Activated B cell treated with CpG ODN at 0.5 μM for 24 hours (primary cell): ENCODE data around the gene DAPK1. TPM values are rescaled to one million over a fixed set of nuclear protein-coding genes. Genes with fewer than 3 reads are reported as not detected.

Experiments
- ATAC-seq: fragments of 200-7000 bp; cut with Tn5 transposase; one replicate; pipeline ENCODE4 v1.10.0; 2021; ENCODE audit warnings: low read depth, mild to moderate bottlenecking, moderate library complexity
- CTCF ChIA-PET: fragments of 350-600 bp; sonication (Branson Sonifier 250); formaldehyde crosslinking; loops from one replicate; lab custom pipeline; 2021; ENCODE audit warnings: antibody characterized with exemption; lab: Charles Lee
- POLR2A ChIA-PET: fragments of 350-600 bp; sonication (Branson Sonifier 250); formaldehyde crosslinking; loops from one replicate; lab custom pipeline; 2021; ENCODE audit warnings: antibody characterized with exemption; lab: Charles Lee
- DNase-seq: peaks from one replicate; pipeline ENCODE4 v3.0.0; 2022
- H3K27ac Mint-ChIP-seq: one replicate; pipeline ENCODE4 v1.8.0; 2020; ENCODE audit warnings: mixed read lengths
- H3K27me3 Mint-ChIP-seq: one replicate; pipeline ENCODE4 v1.8.0; 2021; ENCODE audit warnings: mixed read lengths
- H3K36me3 Mint-ChIP-seq: one replicate; pipeline ENCODE4 v1.8.0; 2021; ENCODE audit warnings: low read depth, mixed read lengths
- H3K4me1 Mint-ChIP-seq: one replicate; pipeline ENCODE4 v1.8.0; 2021; ENCODE audit warnings: mixed read lengths
- H3K4me3 Mint-ChIP-seq: one replicate; pipeline ENCODE4 v1.8.0; 2020; ENCODE audit warnings: mild to moderate bottlenecking, mixed read lengths
- H3K9me3 Mint-ChIP-seq: one replicate; pipeline ENCODE4 v1.8.0; 2020; ENCODE audit warnings: mixed read lengths
- intact Hi-C: fragments of 100-400 bp; cut with micrococcal nuclease; formaldehyde crosslinking; loops from one replicate; pipeline ENCODE4 v1.15.1; 2024
- total RNA-seq: library from RNA; stranded (reverse); gene quantifications from 2 replicates; pipeline ENCODE4 v1.2.3, GENCODE V29; 2022
- TF ChIP-seq, protein P1 (sequence below): fragments of 200-600 bp; IDR thresholded peaks from one replicate; pipeline ENCODE4 v1.8.0; 2022; ENCODE audit warnings: antibody characterized with exemption, mild to moderate bottlenecking

DAPK1 gene
- total RNA-seq, 1 donor from 2014 or later: 1.0 TPM

- no peaks in the 10 kb centered on the region for H3K36me3 Mint-ChIP-seq
- no peak overlapping the region for H3K4me3 Mint-ChIP-seq
- intact Hi-C loops: no loop called here
- no peaks in the 10 kb centered on the region for H3K4me1 Mint-ChIP-seq
- no peaks in the 10 kb centered on the region for H3K9me3 Mint-ChIP-seq
- TF ChIP-seq, protein P1, sequence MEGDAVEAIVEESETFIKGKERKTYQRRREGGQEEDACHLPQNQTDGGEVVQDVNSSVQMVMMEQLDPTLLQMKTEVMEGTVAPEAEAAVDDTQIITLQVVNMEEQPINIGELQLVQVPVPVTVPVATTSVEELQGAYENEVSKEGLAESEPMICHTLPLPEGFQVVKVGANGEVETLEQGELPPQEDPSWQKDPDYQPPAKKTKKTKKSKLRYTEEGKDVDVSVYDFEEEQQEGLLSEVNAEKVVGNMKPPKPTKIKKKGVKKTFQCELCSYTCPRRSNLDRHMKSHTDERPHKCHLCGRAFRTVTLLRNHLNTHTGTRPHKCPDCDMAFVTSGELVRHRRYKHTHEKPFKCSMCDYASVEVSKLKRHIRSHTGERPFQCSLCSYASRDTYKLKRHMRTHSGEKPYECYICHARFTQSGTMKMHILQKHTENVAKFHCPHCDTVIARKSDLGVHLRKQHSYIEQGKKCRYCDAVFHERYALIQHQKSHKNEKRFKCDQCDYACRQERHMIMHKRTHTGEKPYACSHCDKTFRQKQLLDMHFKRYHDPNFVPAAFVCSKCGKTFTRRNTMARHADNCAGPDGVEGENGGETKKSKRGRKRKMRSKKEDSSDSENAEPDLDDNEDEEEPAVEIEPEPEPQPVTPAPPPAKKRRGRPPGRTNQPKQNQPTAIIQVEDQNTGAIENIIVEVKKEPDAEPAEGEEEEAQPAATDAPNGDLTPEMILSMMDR: no peak
- ATAC-seq (no peak), DNase-seq (no peak)
- H3K27me3 Mint-ChIP-seq: no peaks in the 10 kb centered on the region
- POLR2A ChIA-PET: no interaction called here
- no peak overlapping the region for H3K27ac Mint-ChIP-seq
- CTCF ChIA-PET: no interaction called here
These were observed 142.7 kb downstream of the DAPK1 start for GRCh38 chr9:87640385-87640795.

- Mint-ChIP-seq H3K27me3 (no peaks in the 10 kb centered on the region), H3K36me3 (no peaks in the 10 kb centered on the region), H3K4me1 (no peaks in the 10 kb centered on the region), H3K4me3 (no peak overlapping the region), H3K9me3 (no peaks in the 10 kb centered on the region), H3K27ac (no peak overlapping the region)
- ChIA-PET CTCF (no interaction called here), POLR2A (no interaction called here)
- intact Hi-C loops: no loop called here
- DNase-seq (no peak), ATAC-seq (no peak)
- TF ChIP-seq, protein P1: no peak
These were observed 143.4 kb downstream of the DAPK1 start for GRCh38 chr9:87641067-87641466.

DNA sequence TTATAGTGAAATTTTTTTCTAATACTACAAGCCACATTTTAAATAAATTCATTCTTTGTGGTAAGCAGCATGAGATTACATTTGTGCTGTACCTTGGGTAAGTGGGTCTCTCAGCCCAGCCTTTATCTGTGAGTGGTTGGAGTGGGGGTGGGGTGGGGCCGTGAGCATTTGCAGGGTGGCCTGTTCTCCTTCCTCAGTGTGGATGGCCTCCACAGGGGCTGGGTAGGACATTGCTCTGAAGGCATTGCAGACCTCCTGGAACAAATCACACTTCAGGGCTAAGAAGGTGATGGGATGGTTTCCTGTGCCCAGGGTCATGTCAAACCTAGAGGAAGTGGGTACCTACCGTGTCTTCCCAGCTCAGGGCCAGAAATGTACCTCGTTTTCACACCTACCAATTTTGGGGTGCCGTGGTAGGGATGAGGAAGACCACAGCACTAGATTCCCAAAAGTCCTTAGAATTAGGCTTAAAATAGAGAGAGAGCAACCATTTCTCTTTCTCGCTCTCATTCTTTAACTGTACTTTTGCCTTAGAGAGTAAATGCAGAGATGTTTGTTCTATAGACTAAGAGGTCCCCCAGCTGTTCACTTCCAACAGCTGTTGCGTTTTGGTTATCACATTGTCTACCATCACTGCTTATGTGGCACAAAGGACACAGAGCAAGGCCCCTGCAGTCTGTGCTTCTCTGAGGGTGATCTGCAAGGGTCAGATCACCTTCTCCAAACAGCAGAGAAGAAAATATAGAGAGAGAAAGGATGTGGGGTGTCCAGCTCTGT, 144.9 kb downstream of the DAPK1 start:
- Mint-ChIP-seq H3K27me3 (no peaks in the 10 kb centered on the region), H3K36me3 (no peaks in the 10 kb centered on the region), H3K27ac (no peak overlapping the region), H3K9me3 (no peaks in the 10 kb centered on the region), H3K4me1 (no peaks in the 10 kb centered on the region), H3K4me3 (no peak overlapping the region)
- ATAC-seq (no peak), DNase-seq (no peak)
- TF ChIP-seq, protein P1: no peak
- ChIA-PET POLR2A (no interaction called here), CTCF (no interaction called here)
- intact Hi-C loops: no loop called here

DNA sequence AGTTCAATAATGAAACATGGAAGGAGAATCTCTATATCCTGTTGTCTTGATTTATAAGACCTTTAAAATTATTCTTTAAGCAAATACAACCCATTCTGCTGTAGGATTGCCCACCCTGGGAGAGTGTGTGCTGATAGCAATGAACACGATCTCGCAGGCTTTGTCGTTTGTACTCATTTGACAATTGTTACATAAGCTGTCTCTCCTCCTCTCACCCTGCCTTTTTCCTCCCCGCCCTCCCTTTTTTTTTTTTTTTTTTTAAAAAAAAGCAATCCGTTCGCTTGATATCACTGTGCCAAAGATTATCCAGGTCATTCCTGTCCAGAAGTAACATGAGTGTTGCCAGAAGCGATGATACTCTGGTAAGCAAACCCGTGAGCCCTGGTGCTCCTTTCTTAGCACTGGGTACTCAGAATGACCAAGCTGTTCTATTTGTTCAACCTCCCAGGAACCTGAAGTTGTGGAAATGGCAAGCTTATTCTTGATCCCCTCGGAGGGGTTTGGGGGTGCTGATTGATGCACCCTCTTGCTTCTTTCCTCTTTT, 145.5 kb downstream of the DAPK1 start:
- no peaks in the 10 kb centered on the region for H3K27me3 Mint-ChIP-seq
- no peaks in the 10 kb centered on the region for H3K9me3 Mint-ChIP-seq
- CTCF ChIA-PET: no interaction called here
- POLR2A ChIA-PET: no interaction called here
- no peak overlapping the region for H3K27ac Mint-ChIP-seq
- H3K4me3 Mint-ChIP-seq: no peak overlapping the region
- intact Hi-C loops: no loop called here
- no peaks in the 10 kb centered on the region for H3K36me3 Mint-ChIP-seq
- H3K4me1 Mint-ChIP-seq: no peaks in the 10 kb centered on the region
- ATAC-seq (no peak), DNase-seq (no peak)
- TF ChIP-seq, protein P1: no peak

- no peak overlapping the region for H3K4me3 Mint-ChIP-seq
- ATAC-seq (no peak), DNase-seq (no peak)
- no peaks in the 10 kb centered on the region for H3K4me1 Mint-ChIP-seq
- H3K27ac Mint-ChIP-seq: no peak overlapping the region
- POLR2A ChIA-PET: no interaction called here
- H3K9me3 Mint-ChIP-seq: no peaks in the 10 kb centered on the region
- H3K27me3 Mint-ChIP-seq: no peaks in the 10 kb centered on the region
- H3K36me3 Mint-ChIP-seq: no peaks in the 10 kb centered on the region
- intact Hi-C loops: no loop called here
- CTCF ChIA-PET: no interaction called here
- TF ChIP-seq, protein P1: no peak
These were observed 146.3 kb downstream of the DAPK1 start for GRCh38 chr9:87643778-87644570.
